GM19438 (cell line): ENCODE measurements around the gene DNAH2.

Experiments used
- ATAC-seq: cut with Tn5 transposase; IDR thresholded peaks from one replicate; pipeline ENCODE4 v1.9.1; 2021; ENCODE audit warnings: low read depth; ENCODE audit not compliant: unreplicated experiment

The DNAH2 gene

GRCh38 chr17:7817643-7817964 is 100.1 kb downstream of the DNAH2 start:
- ATAC-seq = no peak

GRCh38 chr17:7818026-7818425 is 100.5 kb downstream of the DNAH2 start:
- ATAC-seq = no peak

- no peak for ATAC-seq
Observed at GRCh38 chr17:7818746-7819645, 101.5 kb downstream of the DNAH2 start.

- ATAC-seq = no peak
Observed at GRCh38 chr17:7820231-7820630, 102.7 kb downstream of the DNAH2 start.

- ATAC-seq = no peak
Observed at GRCh38 chr17:7822126-7822525, 104.6 kb downstream of the DNAH2 start.

- ATAC-seq = no peak
Observed at GRCh38 chr17:7823581-7824001, 106.0 kb downstream of the DNAH2 start.

- ATAC-seq = no peak
Observed at GRCh38 chr17:7824021-7824924, 106.7 kb downstream of the DNAH2 start.

GRCh38 chr17:7825206-7825990 is 107.9 kb downstream of the DNAH2 start:
- ATAC-seq = no peak

- no peak for ATAC-seq
Observed at GRCh38 chr17:7830616-7831015, 113.1 kb downstream of the DNAH2 start.

- no peak for ATAC-seq
Observed at GRCh38 chr17:7831233-7831632, 113.7 kb downstream of the DNAH2 start.

GRCh38 chr17:7832431-7832830 is 114.9 kb downstream of the DNAH2 start:
- no peak for ATAC-seq

GRCh38 chr17:7833011-7833794 is 115.7 kb downstream of the DNAH2 start:
- ATAC-seq = no peak

GRCh38 chr17:7833795-7834541 is 116.4 kb downstream of the DNAH2 start, which contains the start of gene KDM6B:
Gene KDM6B, plus strand, starts transcription at chr17:7834217. Its CDS starts 11,338 bp downstream, at chr17:7845555.
- peak; percentile 34 for ATAC-seq

GRCh38 chr17:7834542-7834956 is 117.0 kb downstream of the DNAH2 start:
- no peak for ATAC-seq

- ATAC-seq = peak; percentile 40
Observed at GRCh38 chr17:7834957-7835813, 117.6 kb downstream of the DNAH2 start.

- peak; percentile 25 for ATAC-seq
Observed at GRCh38 chr17:7835814-7836595, 118.5 kb downstream of the DNAH2 start.

GRCh38 chr17:7836596-7837407 is 119.3 kb downstream of the DNAH2 start:
- ATAC-seq = no peak
